ENCODE measurements around the gene SDC1.
A peak's percentile ranks its signal among the peaks of the same experiment; 100 is the strongest.

SDC1 gene

DNA sequence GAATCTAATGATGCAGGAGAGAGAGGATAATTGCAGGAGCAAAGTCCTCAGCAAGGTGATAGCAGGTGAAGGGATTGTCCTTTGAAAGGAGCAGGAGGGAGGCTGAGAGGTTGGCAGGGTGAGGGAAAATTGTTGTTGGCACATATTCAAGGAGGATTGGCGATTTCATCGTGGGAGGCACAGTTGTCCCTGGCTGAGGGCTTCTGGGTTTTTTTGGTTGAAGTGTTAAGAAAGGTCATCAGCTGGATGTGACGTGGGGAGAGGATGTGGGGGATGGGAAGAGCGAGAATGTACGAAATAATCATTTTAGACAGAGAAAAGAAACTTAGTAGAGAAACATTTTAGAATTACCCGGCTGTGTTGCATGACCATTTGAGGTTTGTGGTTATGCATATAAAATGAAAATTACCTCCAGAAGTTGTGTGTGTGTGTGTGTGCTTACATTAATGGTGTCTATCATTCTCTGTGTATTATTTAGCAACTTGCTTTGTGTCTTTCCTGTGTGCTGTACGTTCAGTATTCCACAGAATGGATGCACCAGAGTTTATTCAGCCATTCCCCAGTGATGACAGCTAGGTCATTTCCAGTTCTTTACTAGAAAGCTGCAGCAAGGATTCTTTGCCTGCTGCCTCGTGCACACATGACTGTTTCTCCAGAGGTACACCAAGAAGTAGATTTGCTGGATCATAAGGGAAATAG is 67.6 kb downstream of the SDC1 start:
- H3K4me3 ChIP-seq, result no peak overlapping the region
- no peak overlapping the region for H3K27ac ChIP-seq
- TF ChIP-seq, protein P1, sequence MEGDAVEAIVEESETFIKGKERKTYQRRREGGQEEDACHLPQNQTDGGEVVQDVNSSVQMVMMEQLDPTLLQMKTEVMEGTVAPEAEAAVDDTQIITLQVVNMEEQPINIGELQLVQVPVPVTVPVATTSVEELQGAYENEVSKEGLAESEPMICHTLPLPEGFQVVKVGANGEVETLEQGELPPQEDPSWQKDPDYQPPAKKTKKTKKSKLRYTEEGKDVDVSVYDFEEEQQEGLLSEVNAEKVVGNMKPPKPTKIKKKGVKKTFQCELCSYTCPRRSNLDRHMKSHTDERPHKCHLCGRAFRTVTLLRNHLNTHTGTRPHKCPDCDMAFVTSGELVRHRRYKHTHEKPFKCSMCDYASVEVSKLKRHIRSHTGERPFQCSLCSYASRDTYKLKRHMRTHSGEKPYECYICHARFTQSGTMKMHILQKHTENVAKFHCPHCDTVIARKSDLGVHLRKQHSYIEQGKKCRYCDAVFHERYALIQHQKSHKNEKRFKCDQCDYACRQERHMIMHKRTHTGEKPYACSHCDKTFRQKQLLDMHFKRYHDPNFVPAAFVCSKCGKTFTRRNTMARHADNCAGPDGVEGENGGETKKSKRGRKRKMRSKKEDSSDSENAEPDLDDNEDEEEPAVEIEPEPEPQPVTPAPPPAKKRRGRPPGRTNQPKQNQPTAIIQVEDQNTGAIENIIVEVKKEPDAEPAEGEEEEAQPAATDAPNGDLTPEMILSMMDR (IDR thresholded peaks at IDR 0.05), result no peak
- no peak for DNase-seq (ENCODE audit: low spot score)

DNA sequence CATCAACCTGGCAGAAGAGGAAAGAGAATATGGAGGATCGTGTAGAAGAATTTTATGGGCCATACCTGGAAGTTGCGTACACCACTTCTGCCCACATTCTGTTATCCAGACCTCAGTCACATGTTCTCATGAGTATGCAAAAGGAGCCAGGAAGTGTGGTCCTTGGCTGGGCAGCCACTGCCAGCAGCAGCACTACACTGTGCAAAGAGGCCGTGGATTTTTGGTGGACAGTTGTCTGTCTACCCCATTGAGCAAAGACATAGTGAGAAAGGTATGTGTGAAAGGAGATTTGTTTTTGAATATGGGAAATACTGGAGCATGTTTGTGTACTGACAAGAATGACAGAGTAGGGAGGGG is 68.1 kb downstream of the SDC1 start:
- peak; percentile 28 for DNase-seq (ENCODE audit: low spot score)
- Histone ChIP-seq H3K4me3 (no peak overlapping the region), H3K27ac (no peak overlapping the region)
- TF ChIP-seq, protein P1 (IDR thresholded peaks at IDR 0.05), result no peak

DNA sequence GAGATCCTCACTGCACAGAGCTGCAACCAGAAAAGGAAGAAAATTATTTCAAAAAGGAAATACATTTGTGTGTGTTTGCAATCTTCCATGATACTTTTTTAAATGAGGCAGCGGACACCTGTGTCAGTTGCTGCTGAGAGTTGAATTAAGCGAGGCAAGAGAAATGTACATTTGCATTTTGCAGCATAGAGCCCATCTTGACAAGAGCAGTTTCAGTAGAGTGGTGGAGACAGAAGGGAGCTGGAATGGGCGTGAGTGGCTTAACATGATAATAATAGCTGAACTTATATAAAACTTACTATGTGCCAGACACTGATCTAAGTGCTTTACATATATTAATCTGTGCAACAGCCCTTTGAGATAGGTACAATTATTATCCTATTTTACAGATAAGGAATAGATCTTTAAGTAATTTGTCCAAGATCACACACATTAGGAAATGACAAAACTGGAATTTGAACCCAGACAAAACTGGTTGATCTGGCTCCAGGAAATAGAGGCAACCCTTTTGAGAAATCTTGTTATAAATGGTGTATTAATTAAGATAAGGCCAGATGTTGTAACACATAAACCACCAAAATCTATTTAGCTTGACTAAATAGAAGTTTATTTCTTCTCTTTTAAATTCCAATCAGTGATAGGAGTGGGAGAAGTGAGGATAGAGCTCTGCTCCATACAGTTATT is 68.7 kb downstream of the SDC1 start:
- DNase-seq (ENCODE audit: low spot score), result no peak
- TF ChIP-seq, protein P1 (IDR thresholded peaks at IDR 0.05), result no peak
- Histone ChIP-seq H3K27ac (no peak overlapping the region), H3K4me3 (no peak overlapping the region)

DNA sequence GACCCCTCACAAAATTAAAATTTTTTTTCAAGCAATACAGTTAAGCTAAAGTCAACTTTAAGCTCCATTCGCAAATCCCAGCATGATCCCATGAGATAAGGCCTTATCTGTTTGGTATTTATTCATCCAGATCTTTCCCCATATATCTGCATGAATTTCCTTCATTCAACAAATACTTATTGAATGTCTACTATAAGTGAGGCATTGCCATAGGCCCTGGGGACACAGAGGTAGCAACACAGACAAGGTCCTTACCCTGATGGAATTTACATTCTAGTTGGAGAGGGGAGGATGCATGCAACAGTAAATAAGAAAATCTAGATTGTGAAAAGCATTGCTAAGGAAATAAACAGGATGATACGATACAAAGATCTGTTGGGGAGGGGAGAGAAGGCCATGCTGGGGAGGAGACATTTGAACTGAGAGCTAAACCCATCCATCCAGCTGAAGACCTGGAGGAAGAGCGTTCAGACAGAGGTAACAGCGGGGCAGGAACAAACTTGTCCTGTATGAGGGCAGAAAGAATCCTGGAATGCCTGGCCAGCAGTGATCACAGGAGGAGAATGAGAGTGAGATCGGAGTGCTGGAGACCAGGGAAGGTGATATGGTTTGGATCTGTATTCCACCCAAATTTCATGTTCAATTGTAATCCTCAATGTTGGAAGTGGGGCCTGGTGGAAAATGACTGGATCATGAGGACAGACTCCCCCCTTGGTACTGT is 71.6 kb downstream of the SDC1 start:
- H3K27ac ChIP-seq, result no peak overlapping the region
- DNase-seq (ENCODE audit: low spot score), result no peak
- TF ChIP-seq, protein P1 (IDR thresholded peaks at IDR 0.05), result no peak
- H3K4me3 ChIP-seq, result no peak overlapping the region

DNA sequence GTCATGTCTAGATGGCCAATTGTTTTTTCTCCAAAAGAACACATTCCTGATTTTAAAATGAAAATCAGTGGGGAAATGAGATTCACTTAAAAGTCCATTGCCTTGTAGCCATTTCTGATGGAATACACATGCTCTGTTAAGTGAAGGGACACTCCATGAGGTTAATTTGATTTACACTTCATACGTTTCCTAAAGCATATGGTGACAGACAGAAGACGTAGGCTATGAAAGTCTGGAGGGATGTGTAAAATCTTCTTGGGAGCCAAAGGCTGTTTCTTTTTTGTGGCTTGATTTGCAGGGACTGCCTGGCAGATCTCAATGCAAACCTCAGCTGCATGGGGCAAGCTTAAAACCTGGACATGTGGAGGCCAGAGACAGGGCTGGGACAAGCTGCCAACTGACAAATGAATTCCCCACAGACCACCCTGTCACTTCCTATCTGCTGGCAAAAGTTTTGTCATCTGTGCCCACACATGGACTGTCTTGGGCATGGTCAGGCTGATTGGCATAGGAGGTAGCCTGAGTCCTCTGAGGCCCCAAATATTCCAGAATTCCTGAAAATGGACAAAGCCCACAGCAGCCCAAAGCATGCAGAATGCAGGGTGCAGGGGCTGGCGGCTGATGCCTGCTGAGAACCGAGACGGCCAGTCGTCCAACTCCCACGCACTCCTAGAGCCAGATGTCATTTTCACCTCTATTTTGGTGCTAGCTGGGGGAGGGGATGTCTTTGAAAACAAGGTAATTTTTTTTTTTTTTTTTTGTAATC is 73.9 kb downstream of the SDC1 start:
- TF ChIP-seq, protein P1 (IDR thresholded peaks at IDR 0.05), result no peak
- no peak overlapping the region for H3K27ac ChIP-seq
- H3K4me3 ChIP-seq, result no peak overlapping the region
- peak; percentile 50 for DNase-seq (ENCODE audit: low spot score)
